ENCODE measurements around the gene FOLR2.

GRCh38 chr11:72257570-72257969, 41.0 kb downstream of the FOLR2 start:
- TF ChIP-seq EZH2 (IDR thresholded peaks at IDR 0.05; ENCODE audit: borderline replicate concordance, low read length) (no peak), CTCF (IDR thresholded peaks at IDR 0.05; ENCODE audit: low read length) (no peak)

Measured in OCI-LY1 (cell line).